PFSK-1 (cell line): ENCODE results near the gene SLC38A10.

Experiments
- FOXP2 ChIP-seq: optimal IDR thresholded peaks from 2 replicates; pipeline ENCODE3; 2011; ENCODE audit warnings: borderline replicate concordance, control low read depth, inconsistent platforms; ENCODE audit not compliant: insufficient read depth; ENCODE audit errors: extremely low read length, extremely low read depth
- SIN3A ChIP-seq: IDR thresholded peaks from 2 replicates; pipeline ENCODE4 v1.6.1; 2012; ENCODE audit warnings: mild to moderate bottlenecking, low read length, moderate library complexity, borderline replicate concordance; ENCODE audit not compliant: insufficient read depth

GRCh38 chr17:81230043-81230820 lies 64.9 kb downstream of the SLC38A10 start:
- TF ChIP-seq SIN3A (no peak), FOXP2 (no peak)
